NCI-H1092 (cell line): ENCODE measurements around the gene KRTAP5-7.
"Not testable (repeated sequence)": the region's sequence is repeated elsewhere in the genome, so short reads cannot be mapped to it uniquely, and the experiment has no call there.

ENCODE experiments used
- DNase-seq: peaks from one replicate; lab custom pipeline; 2025; lab: John Stamatoyannopoulos, UW

KRTAP5-7 gene

DNA sequence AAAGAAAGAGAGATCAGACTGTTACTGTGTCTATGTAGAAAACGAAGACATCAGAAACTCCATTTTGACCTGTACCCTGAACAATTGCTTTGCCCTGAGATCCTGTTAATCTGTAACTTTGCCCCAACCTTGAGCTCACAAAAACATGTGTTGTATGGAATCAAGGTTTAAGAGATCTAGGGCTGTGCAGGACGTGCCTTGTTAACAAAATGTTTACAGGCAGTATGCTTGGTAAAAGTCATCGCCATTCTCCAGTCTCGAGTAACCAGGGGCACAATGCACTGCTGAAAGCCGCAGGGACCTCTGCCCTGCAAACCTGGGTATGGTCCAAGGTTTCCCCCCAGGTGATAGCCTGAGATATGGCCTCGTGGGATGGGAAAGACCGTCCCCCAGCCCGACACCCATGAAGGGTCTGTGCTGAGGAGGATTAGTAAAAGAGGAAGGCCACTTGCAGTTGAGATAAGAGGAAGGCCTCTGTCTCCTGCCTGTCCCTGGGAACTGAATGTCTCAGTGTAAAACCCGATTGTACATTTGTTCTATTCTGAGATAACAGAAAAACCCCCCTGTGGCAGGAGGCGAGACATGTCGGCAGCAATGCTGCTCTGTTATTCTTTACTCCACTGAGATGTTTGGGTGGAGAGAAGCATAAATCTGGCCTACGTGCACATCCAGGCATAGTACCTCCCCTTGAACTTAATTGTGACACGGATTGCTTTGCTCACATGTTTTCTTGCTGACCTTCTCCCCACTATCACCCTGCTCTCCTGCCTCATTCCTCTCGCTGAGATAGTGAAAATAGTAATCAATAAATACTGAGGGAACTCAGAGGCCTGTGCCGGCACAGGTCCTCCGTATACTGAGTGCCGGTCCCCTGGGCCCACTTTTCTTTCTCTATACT, 7.9 kb downstream of the KRTAP5-7 start:
- not testable (repeated sequence) for DNase-seq

DNA sequence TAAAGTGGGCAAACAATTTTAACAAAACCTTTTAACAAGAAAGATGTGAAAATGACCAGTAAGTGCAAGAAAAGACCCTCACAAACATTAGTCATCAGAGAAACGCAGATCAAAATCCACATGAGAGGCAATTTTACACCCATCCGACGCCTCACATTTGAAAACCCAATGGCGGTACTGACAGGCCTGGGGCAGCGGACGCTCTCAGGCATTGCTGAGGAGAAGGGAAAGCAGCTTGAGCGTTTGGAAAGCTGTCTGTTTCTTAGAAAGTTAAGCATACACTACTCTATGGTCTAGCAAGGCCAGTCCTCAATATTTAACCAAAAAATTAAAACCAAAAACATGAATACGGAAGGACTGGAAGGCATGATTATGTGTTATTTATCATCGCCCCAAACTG, 8.8 kb downstream of the KRTAP5-7 start:
- DNase-seq: no peak

DNA sequence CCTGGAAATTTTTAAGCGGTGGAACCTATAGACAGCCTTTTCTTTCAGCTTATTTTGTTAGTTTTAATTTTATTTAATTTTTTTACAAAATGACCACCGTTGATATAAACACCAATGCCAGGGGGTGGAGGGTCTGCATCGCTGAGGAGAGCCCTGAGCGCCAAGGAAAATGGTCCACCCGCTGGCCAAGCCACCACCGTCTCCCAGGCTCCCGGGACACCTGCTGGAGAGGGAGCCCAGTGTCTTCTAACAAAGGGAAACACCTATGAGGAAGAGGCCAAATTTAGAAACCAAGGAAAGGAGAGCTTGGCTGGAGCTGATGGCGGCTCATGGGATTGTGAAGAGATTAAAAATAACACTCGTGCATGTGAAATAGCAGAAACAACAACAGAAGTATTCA, 10.5 kb downstream of the KRTAP5-7 start:
- DNase-seq: no peak

DNA sequence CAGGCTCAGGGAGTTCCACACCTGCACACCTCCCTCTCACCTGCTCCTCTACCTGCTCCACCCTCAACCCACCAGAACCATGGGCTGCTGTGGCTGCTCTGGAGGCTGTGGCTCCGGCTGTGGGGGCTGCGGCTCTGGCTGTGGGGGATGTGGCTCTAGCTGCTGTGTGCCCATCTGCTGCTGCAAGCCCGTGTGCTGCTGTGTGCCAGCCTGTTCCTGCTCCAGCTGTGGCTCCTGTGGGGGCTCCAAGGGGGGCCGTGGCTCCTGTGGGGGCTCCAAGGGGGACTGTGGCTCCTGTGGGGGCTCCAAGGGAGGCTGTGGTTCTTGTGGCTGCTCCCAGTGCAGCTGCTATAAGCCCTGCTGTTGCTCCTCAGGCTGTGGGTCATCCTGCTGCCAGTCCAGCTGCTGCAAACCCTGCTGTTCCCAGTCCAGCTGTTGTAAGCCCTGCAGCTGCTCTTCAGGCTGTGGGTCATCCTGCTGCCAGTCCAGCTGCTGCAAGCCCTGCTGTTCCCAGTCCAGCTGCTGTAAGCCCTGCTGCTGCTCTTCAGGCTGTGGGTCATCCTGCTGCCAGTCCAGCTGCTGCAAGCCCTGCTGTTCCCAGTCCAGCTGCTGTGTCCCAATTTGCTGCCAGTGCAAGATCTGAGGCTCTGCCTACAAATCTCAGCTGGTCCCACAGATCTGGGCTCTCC, 11.1 kb downstream of the KRTAP5-7 start, which contains the start of gene KRTAP5-8:
Gene KRTAP5-8 (plus strand): TSS at position 49 of the 689 bp plus-strand sequence. CDS start 31 bp downstream, at position 80.
- DNase-seq: not testable (repeated sequence)

DNA sequence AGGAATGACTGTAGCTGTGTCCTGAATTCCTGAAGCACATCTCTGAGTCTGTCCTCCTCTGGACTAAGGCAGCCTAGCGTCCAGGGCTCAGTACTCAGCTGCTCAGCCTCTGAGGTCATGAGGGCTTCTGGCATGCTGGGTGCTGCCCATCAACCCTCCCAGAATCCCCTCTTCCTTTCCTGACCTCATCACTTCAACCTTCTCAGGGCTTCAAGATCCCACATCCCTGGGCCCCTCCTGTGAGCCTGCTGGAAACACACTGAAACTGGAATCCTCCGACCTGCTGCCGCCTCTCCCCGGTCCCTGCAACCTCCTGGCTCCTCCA, 11.6 kb downstream of the KRTAP5-7 start:
- no peak for DNase-seq

DNA sequence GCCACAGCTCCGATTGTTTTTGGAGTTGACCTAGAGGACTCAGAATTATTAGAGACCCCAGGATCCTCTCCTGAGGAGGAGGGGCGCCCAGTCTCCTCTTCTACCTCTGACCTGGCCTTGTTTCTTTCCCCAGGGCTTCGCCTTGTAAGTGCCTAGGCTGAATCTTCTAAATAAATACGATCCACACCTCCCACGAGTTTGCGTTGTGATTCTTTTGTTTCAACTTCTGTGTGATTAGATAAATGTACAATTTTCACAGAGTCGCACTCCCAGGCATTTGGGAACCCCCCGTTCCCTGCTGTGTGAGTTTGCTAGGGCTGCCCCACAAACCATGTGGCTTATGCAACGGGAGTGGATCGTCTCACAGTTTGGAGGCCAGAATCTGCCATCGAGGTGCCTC, 11.9 kb downstream of the KRTAP5-7 start:
- DNase-seq: no peak

DNA sequence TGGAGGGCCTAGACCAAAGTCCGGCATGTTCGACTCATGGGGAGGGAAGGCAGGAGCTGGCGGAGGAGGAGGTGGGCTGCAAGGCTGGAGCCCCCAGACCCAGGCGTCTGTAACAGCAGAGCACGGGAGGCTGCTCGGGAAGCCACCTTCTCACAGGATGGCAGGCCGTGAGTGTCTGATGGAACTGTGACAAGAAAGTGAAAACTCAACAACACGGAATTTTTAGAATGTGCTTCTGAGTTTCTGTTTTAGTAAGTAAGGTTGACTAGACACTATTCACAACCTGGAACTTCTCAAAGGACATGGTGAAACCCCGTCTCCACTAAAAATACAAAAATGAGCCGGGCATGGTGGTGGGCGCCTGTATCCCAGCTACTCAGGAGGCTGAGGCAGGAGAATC, 12.9 kb downstream of the KRTAP5-7 start:
- not testable (repeated sequence) for DNase-seq

DNA sequence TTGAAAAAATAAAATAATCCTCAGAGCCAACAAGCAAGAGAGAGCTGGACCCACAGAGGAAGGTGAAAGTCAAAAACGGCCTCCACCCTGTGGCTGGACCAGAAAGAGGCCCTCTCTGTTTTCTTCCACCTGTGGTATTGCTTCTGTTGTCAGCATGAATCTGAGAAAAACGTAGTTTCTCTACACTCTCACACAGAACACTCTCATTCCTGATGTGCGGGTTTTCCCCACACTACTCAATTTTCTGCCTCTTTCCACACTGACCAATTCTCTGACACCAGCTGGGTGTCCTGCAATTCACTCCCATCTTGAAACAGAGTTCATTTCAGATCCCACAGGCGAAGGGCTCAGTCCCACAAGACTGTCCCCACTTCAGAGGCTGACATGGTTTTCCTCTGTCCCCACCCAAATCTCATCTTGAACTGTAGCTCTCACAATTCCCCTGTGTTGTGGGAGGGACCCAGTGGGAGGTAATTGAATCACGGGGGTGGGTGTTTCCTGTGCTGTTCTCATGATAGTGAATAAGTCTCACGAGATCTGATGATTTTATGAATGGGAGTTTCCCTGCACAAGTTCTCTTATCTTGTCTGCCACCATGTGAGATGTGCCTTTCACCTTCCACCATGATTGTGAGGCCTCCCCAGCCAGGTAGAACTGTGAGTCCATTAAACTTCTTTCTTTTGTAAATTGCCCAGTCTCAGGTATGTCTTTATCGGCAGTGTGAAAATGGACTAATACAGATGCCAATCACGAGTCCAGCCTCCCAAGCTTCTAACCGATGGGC, 13.6 kb downstream of the KRTAP5-7 start:
- not testable (repeated sequence) for DNase-seq

DNA sequence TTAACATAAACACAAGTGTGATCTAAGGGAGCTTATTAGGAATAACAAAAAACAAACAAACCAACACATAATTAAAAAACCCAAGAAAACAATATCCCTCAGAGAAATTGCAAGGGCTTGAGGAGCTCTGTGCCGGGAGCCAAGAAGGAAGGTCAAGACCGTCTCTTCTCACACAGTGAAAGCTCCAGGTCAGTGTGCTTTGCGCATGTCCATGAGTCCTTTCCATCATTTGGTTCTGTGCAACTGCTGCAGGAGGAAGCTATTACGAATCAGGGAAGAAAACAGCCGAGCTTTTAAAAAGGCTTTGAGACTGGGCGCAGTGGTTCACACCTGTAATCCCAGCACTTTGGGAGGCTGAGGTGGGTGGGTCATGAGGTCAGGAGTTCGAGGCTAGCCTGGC, 15.3 kb downstream of the KRTAP5-7 start:
- DNase-seq: no peak

DNA sequence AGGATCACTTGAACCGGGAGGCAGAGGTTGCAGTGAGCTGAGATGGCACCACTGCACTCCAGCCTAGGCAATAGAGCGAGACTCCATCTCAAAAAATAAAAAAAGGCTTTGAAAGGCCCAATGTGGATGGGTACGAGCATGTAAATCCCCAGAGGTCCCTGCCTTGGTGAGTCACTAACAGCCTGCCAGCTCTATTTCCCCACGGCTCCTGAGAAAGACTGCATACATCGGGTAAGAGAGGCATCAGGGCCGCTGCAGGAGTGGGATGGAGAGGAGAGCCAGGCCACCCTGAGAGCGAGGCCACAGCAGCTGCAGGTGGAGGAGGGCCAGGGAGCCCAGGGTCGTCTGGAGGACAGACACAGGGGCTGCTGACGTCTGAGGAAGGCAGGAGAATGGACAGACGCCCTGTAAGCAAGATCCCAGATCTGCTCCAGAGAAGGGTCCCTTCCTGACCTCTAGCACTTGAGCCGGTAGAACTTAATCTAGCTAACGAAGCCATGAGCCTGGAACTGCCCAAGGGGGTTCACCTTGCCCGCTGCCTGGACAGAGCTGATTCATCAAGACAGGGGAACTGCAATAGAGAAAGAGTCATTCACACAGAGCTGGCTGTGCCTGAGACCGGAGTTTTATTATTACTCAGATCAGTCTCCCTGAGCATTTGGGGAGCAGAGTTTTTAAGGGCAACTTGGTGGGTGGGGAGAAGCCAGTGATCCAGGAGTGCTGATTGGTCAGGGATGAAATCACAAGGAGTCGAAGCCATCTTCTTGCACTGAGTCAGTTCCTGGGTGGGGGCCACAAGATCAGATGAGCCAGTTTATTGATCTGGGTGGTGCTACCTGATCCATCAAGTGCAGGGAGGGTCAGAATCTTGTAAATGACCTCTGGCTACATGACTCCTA, 16.1 kb downstream of the KRTAP5-7 start:
- no peak for DNase-seq

DNA sequence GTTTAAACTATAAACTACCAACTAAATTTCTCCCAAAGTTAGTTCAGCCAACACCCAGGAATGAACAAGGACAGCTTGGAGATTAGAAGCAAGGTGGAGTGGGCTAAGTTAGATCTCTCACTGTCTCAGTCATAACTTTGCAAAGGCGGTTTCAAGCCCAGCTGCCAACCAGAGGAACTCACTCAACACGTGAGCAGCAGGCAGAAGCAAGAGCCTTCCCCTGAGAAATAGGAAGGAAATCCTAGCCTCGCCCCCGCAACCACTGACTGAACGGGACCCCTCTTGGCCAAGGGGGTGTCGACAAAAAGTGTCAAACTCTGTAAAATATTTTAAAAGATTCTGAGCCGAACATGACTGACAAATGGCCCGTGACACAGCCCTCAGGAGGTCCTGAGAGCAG, 16.8 kb downstream of the KRTAP5-7 start:
- DNase-seq: no peak

DNA sequence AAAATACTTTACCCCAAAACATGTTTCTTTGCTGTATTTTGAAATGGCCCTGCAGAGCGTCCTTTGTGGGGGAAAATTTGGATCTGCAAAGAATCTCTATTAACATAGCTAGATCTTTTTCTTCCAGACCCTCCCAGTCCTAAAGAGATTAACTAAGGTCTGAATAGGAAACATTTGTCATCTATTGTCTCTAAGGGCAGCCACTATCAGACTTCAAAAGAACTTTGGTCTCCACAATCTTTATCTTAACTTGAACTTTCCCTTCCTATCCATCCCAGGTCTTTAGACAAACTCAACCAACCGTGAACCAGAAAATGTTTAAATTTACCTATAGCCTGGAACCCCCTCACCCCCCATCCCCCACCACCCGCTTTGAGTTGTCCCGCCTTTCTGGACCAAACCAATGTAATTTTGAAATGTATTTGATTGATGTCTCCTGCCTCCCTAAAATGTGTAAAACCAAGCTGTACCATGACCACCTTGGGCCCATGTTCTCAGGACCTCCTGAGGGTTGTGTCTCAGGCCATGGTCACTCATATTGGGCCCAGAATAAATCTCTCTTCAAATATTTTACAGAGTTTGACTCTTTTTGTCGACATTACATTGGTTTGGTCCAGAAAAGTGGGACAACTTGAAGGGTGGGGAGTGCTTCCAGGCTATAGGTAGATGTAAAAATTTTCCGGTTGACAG, 17.6 kb downstream of the KRTAP5-7 start:
- no peak for DNase-seq

DNA sequence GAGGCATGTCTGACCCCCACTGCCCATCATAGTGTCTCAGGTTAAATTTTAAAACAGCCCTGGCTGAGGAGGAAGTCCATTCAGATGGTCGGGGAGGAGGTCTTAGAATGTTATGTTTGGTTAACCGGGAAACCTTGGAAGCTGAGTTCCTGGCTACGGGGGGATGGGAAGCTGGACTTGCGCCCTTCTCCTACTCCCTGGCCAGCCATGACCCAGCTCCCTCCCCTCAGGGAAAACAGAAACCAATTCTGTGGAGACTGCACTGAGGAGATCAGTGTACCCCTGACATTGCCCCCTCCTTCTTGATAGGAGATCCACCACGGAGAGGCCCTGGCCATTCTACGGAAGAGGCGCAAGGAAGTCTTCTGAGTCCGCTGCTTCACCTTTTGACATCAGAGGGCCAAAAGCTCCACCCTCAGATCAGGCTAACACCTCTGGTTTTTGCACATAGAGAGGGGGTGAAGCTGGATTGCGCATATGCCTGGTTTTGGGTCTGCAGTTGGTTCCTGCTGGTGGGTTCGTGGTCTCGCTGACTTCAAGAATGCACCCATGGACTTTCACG, 18.4 kb downstream of the KRTAP5-7 start:
- DNase-seq: no peak

DNA sequence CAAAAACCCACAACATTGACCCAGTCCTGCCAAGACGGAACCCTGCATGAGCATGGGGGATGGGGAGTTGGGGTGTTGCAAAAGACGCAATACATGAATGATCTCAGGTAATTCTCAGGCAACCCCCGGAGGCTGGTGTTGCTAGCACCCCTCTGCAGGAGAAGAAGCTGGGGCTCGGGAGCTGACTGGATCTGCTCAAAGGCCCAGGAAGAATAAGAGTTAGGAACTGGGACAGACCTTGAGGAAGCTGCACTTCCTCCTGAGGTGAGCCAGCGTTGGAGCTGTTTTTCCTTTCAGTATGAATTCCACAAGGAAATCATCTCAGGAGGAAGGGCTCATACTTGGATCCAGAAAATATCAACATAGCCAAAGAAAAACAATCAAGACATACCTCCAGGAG, 21.1 kb downstream of the KRTAP5-7 start, which contains the start of gene KRTAP5-9:
Gene KRTAP5-9 (plus strand): TSS at position 301 of the 400 bp plus-strand sequence. CDS start 238 bp downstream, outside the sequence.
- no peak for DNase-seq

DNA sequence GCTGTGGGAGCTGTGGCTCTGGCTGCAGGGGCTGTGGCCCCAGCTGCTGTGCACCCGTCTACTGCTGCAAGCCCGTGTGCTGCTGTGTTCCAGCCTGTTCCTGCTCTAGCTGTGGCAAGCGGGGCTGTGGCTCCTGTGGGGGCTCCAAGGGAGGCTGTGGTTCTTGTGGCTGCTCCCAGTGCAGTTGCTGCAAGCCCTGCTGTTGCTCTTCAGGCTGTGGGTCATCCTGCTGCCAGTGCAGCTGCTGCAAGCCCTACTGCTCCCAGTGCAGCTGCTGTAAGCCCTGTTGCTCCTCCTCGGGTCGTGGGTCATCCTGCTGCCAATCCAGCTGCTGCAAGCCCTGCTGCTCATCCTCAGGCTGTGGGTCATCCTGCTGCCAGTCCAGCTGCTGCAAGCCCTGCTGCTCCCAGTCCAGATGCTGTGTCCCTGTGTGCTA, 21.7 kb downstream of the KRTAP5-7 start:
- no peak for DNase-seq

DNA sequence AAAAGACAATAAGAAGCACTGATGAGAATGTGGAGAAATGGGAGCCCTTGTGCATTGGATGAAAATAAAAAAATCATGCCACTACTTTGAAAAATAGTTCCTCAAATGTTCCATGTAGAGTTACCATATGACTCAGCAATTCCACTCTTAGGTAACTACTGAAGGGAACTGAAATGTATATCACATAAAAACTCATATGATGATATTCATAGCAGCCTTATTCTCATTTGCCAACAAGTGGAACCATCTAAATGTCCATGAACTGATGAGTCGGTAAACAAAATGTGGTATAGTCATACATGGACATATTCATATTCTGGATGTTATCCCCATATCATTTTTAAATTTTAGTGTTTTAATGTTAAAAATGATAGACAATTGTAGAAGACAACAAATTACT, 24.6 kb downstream of the KRTAP5-7 start:
- no peak for DNase-seq

DNA sequence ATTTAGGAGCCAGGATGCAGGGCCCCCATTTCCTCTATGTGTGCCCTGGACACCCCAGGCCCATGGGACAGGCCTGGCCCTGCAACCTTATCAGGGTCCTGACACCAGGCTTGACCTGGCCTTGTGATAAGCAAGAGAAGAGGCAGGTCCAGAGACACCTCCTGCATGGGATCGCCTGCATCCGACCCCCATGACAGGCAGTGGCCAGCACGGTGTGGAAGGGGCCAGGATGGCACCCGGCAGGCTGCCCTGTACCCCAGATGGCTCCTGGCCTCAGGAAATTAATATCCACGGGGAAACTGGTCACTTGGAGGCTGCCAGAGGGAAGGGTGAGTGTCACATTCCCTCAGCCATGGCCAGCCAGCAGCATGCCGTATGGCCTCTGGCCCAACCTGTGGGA, 27.9 kb downstream of the KRTAP5-7 start:
- no peak for DNase-seq

DNA sequence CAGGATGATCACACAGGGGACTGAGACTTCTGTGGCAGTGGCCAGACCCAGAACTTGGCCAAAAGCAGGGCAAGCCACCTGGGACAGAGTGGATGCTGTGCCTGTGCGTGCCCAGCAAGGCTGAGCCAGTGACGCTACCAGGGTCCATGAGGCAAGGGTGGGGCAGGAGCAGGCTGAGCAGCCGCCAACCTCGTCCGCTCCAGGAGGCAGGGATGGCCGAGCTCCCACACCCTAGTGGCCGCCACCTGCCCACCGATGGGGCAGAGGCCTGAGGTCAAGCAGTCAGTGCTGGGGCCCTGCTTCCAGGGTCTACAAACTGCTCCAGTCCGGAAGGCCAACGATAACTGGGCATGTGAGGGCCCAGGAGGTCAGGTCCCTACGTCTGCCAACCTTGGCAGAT, 28.4 kb downstream of the KRTAP5-7 start:
- DNase-seq: no peak

DNA sequence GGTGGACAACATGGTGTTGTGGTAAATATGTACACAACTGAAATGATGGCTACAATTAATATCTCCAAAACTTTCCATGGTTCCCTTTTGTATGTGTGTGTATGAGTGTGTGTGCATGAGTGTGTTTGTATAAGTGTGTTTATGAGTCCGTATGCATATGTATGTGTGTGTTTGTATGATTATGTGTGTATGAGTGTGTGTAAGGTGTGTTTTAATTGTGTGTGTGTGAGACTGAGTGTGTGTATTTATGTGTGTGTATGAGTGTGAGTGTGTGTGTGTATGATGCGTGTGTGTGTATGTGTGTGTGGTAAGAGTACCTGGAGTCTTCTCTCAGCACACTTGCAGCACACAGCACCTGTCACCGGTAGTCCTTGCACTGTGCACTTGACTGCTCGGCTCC, 29.0 kb downstream of the KRTAP5-7 start:
- DNase-seq: no peak

DNA sequence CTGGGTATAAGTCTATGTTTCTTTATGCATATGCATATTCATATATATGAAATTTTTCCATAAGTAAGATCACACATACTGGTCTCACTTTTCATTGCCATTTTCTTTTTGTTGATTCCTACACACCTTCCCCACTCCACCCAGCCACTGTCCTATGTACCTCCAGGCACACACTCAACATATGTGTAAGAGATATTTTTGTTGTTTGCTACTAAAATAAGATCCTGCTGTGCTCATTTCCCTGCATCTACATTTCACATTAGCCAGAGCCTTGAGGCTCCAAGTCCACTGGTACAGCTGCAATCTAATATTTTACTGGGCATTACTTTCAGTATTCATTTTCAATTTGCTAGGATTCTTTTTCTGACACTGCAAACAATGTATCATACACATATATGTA, 30.2 kb downstream of the KRTAP5-7 start:
- no peak for DNase-seq
